Osteocyte (in vitro differentiated cells): ENCODE results near the gene EXOC4. TPM values are rescaled to one million over a fixed set of nuclear protein-coding genes. Genes with fewer than 3 reads are reported as not detected.

Experiments used
- DNase-seq: peaks from one replicate; pipeline ENCODE4 v3.0.0; 2021; ENCODE audit warnings: mixed read lengths; ENCODE audit not compliant: unreplicated experiment; ENCODE audit errors: extremely low spot score
- H3K27ac Mint-ChIP-seq: one replicate; pipeline ENCODE4 v1.8.0; 2021; ENCODE audit warnings: mild to moderate bottlenecking, mixed read lengths; ENCODE audit not compliant: unreplicated experiment
- H3K27me3 Mint-ChIP-seq: one replicate; pipeline ENCODE4 v1.8.0; 2021; ENCODE audit warnings: mixed read lengths; ENCODE audit not compliant: unreplicated experiment
- H3K36me3 Mint-ChIP-seq: one replicate; pipeline ENCODE4 v1.8.0; 2021; ENCODE audit warnings: mixed read lengths; ENCODE audit not compliant: unreplicated experiment
- H3K4me1 Mint-ChIP-seq: one replicate; pipeline ENCODE4 v1.8.0; 2021; ENCODE audit warnings: mixed read lengths; ENCODE audit not compliant: unreplicated experiment
- H3K4me3 Mint-ChIP-seq: one replicate; pipeline ENCODE4 v1.8.0; 2021; ENCODE audit warnings: mild to moderate bottlenecking, moderate library complexity, mixed read lengths; ENCODE audit not compliant: unreplicated experiment
- H3K9me3 Mint-ChIP-seq: one replicate; pipeline ENCODE4 v1.8.0; 2021; ENCODE audit warnings: mixed read lengths; ENCODE audit not compliant: unreplicated experiment
- total RNA-seq: library from RNA; stranded (reverse); gene quantifications from 2 replicates; pipeline ENCODE4 v1.2.1, GENCODE V29; 2021
- TF ChIP-seq, protein P1 (sequence below): fragments of 200-600 bp; sonication (generic); IDR thresholded peaks from 2 replicates; pipeline ENCODE4 v1.5.0; 2021; ENCODE audit warnings: antibody characterized with exemption, mild to moderate bottlenecking, moderate library complexity

The EXOC4 gene
- total RNA-seq, 1 donor from 2014 or later, result 99.9 TPM

DNA sequence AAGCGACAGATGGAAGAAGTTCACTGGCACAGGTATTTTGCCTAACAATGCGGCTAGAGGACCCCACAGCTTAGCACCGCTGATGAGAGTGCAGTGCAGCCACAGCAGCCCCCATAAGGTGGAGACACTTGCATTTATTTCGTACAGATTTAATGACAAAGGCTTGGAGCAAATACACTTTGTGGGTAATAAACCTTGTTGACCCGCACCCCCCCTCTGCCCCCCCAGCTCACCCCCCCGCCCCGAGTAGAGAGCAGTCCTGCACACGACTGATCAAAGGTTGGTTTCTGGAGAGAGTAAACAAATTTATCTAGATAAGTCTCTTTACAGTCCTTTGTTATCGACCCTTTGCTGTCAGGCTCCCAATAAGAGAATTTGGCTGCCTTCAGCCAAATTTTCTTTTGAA is 777.6 kb downstream of the EXOC4 start:
- Mint-ChIP-seq H3K9me3 (peaks cover 7% of the 10 kb centered on the region), H3K36me3 (peaks cover 2% of the 10 kb centered on the region), H3K27me3 (no peaks in the 10 kb centered on the region), H3K27ac (no peak overlapping the region), H3K4me3 (no peak overlapping the region), H3K4me1 (no peaks in the 10 kb centered on the region)
- no peak for DNase-seq
- TF ChIP-seq, protein P1, sequence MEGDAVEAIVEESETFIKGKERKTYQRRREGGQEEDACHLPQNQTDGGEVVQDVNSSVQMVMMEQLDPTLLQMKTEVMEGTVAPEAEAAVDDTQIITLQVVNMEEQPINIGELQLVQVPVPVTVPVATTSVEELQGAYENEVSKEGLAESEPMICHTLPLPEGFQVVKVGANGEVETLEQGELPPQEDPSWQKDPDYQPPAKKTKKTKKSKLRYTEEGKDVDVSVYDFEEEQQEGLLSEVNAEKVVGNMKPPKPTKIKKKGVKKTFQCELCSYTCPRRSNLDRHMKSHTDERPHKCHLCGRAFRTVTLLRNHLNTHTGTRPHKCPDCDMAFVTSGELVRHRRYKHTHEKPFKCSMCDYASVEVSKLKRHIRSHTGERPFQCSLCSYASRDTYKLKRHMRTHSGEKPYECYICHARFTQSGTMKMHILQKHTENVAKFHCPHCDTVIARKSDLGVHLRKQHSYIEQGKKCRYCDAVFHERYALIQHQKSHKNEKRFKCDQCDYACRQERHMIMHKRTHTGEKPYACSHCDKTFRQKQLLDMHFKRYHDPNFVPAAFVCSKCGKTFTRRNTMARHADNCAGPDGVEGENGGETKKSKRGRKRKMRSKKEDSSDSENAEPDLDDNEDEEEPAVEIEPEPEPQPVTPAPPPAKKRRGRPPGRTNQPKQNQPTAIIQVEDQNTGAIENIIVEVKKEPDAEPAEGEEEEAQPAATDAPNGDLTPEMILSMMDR, result no peak

DNA sequence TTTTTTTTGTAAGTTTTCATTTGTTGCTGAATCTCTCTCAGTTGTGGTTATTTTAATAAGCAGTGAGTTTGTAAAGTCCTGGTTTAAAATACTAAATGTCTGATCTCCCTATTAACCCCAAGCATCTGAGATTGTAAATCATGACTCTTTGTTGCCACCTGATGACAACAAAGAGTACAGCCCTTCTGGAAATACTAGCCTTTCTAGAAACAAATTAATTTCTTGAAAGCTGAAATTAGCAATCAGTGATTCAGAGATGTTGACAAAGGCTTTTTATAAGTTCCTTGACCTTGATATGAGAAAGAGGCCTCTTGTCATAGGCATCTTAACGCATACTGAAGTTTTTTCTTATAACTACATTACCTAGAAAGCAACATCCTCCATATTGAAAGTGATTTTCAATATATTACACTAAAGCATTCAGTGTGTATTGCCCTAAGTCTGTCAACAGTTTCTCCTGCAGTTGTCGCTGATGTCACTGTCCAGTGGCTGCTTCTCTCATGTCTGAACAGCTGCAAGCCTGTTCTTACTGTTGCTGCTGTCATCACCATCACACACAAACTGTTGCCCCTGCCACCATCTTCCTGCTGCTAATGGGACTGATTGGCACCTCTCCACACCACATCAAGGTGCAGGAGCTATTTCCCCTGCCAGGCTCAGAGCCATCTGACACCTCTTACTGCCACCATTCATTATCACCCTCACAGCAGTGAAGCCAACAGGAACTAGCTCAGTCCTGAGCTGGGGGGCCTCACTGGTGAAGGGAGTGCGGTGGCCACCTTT is 779.1 kb downstream of the EXOC4 start:
- peaks cover 2% of the 10 kb centered on the region for H3K36me3 Mint-ChIP-seq
- no peaks in the 10 kb centered on the region for H3K27me3 Mint-ChIP-seq
- H3K4me3 Mint-ChIP-seq, result no peak overlapping the region
- TF ChIP-seq, protein P1, result no peak
- no peaks in the 10 kb centered on the region for H3K4me1 Mint-ChIP-seq
- H3K9me3 Mint-ChIP-seq, result peaks cover 7% of the 10 kb centered on the region
- H3K27ac Mint-ChIP-seq, result no peak overlapping the region
- no peak for DNase-seq

DNA sequence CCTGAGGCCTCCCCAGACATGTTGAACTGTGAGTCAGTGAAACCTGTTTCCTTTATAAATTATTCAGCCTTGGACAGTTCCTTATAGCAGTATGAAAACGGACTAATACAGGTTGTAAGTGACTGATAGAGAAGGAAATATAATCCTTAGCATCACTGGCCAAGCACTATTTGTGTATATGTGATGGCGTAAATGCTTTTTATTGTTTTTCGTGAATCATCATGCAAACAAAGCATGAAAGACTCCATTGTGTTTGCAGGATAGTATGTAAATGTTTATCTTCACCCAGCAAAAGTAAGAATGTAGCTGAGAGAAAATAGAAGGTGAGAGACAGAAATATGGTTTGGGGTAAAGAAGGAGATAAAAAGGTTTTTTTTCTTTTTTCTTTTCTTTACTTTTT is 781.8 kb downstream of the EXOC4 start:
- no peaks in the 10 kb centered on the region for H3K36me3 Mint-ChIP-seq
- no peak for DNase-seq
- no peaks in the 10 kb centered on the region for H3K27me3 Mint-ChIP-seq
- no peaks in the 10 kb centered on the region for H3K9me3 Mint-ChIP-seq
- no peaks in the 10 kb centered on the region for H3K4me1 Mint-ChIP-seq
- TF ChIP-seq, protein P1, result no peak
- no peak overlapping the region for H3K27ac Mint-ChIP-seq
- no peak overlapping the region for H3K4me3 Mint-ChIP-seq

DNA sequence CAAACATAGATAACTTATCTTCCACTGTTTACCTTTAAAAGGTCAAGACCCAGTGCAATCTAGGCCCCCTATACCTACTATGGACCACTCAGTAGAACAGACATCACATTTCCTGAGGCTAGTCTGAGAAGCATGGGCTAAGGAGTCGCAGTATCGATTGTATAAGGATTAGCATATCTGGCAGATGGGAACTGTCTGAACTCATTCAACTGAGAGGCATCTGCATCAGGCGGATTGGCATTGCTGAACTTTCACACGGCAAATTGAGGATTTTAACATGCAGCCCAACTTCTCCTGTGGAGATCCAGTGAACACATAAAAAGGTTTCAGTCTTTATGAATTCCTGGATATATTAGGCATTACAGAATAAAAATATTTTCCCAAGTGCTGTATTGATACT is 785.1 kb downstream of the EXOC4 start:
- H3K36me3 Mint-ChIP-seq, result no peaks in the 10 kb centered on the region
- no peak overlapping the region for H3K4me3 Mint-ChIP-seq
- DNase-seq, result no peak
- no peaks in the 10 kb centered on the region for H3K27me3 Mint-ChIP-seq
- H3K9me3 Mint-ChIP-seq, result no peaks in the 10 kb centered on the region
- H3K27ac Mint-ChIP-seq, result no peak overlapping the region
- TF ChIP-seq, protein P1, result no peak
- no peaks in the 10 kb centered on the region for H3K4me1 Mint-ChIP-seq

DNA sequence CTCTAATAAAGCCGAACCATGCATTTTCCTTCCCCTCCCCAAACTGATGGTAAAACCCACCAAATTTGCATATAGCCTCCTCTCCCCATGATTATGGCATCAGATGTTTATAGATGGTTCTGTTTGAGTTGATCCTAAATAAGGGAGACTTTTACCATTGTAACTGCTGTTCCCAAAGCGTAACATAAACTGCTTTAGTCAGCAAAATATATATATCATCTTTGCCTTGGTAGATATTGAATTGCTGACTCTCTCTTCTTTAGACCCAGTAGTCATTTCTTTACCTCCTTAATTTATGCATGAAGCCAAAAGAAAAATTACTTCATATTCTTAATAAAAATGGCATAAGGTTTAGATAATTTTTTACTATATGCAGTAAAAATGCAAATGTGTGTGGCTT is 788.1 kb downstream of the EXOC4 start:
- Mint-ChIP-seq H3K4me1 (no peaks in the 10 kb centered on the region), H3K4me3 (no peak overlapping the region), H3K27ac (no peak overlapping the region), H3K9me3 (no peaks in the 10 kb centered on the region), H3K36me3 (no peaks in the 10 kb centered on the region), H3K27me3 (no peaks in the 10 kb centered on the region)
- no peak for DNase-seq
- TF ChIP-seq, protein P1, result no peak
